OCI-LY3 (cell line): ENCODE data around the gene DAG1.

Source experiments
- H2AFZ ChIP-seq: fragments of 200-600, 300-600 bp; shearing (Covaris generic); 2 replicates; pipeline ENCODE4 v1.6.0; 2014; ENCODE audit warnings: antibody characterized with exemption, low read depth, low read length
- H3K27ac ChIP-seq: fragments of 200-600, 300-600 bp; sonication (generic); 2 replicates; pipeline ENCODE4 v1.5.1; 2014; ENCODE audit warnings: mild to moderate bottlenecking, low read length, moderate library complexity, mixed read lengths
- H3K27me3 ChIP-seq: fragments of 200-600, 300-600 bp; sonication (generic); 2 replicates; pipeline ENCODE4 v1.6.1; 2014; ENCODE audit warnings: low read depth, low read length, mixed read lengths
- H3K36me3 ChIP-seq: fragments of 200-600, 300-600 bp; sonication (generic); replicated peaks from 2 replicates; pipeline ENCODE3; 2014; ENCODE audit warnings: low read depth, low read length, mixed read lengths
- H3K4me1 ChIP-seq: fragments of 300-600, 200-600 bp; sonication (generic); 2 replicates; pipeline ENCODE4 v1.6.1; 2014; ENCODE audit warnings: low read length, mixed read lengths
- H3K4me2 ChIP-seq: fragments of 200-600, 300-600 bp; sonication (generic); 2 replicates; pipeline ENCODE4 v1.6.1; 2014; ENCODE audit warnings: low read length, mixed read lengths
- H3K4me3 ChIP-seq: fragments of 300-600, 200-600 bp; sonication (generic); 2 replicates; pipeline ENCODE4 v1.5.1; 2014; ENCODE audit warnings: antibody characterized with exemption, mild to moderate bottlenecking, low read length, moderate library complexity
- H3K79me2 ChIP-seq: fragments of 300-600, 200-600 bp; shearing (Covaris generic); 2 replicates; pipeline ENCODE4 v1.6.1; 2014; ENCODE audit warnings: mild to moderate bottlenecking, low read length, mixed read lengths
- H3K9ac ChIP-seq: fragments of 300-600, 200-600 bp; shearing (Covaris generic); 2 replicates; pipeline ENCODE4 v1.6.0; 2014; ENCODE audit warnings: mild to moderate bottlenecking, low read length, moderate library complexity
- H3K9me3 ChIP-seq: fragments of 200-600, 300-600 bp; shearing (Covaris generic); 2 replicates; pipeline ENCODE4 v1.6.1; 2014; ENCODE audit warnings: low read length, mixed read lengths; ENCODE audit not compliant: insufficient read depth
- H4K20me1 ChIP-seq: fragments of 200-600, 300-600 bp; sonication (generic); 2 replicates; pipeline ENCODE4 v1.6.1; 2016; ENCODE audit warnings: low read length, mixed read lengths; ENCODE audit not compliant: insufficient read depth
- EZH2phosphoT487 ChIP-seq: fragments of 200-600 bp; shearing (Covaris generic); IDR thresholded peaks from 2 replicates; pipeline ENCODE4 v1.6.1; 2018; ENCODE audit warnings: antibody characterized with exemption, mixed run types, low read depth
- TF ChIP-seq, protein P1 (sequence below): fragments of 200-600, 300-600 bp; sonication (generic); IDR thresholded peaks from 2 replicates; pipeline ENCODE4 v1.5.1; 2014; ENCODE audit warnings: antibody characterized with exemption, low read length, low read depth

DAG1 gene

DNA sequence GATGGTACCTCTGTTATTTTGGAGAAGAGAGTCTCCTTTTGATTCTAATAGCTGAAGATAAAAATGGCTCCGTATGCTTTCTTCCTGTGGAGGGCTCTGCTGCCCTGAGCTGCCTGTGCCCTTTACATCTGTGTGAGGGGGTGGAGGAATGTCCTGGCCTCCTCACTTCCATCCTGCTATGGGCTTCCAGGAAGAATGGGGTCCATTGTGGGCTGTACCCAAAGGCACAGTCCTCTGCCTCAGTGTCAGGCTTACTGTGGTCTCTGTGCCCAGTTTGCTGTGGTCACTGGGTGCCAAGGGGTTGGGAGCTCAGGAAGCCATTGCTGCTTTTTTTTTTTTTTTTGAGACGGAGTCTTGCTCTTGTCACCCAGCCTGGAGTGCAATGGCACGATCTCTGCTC, 14.4 kb downstream of the DAG1 start:
- Histone ChIP-seq H3K9ac (no peak overlapping the region), H3K27ac (no peak overlapping the region), H2AFZ (no peak overlapping the region), H3K9me3 (no peaks in the 10 kb centered on the region), H3K4me1 (no peaks in the 10 kb centered on the region), H3K79me2 (peaks cover 10% of the 10 kb centered on the region; the same call in 1 of the 2 replicates), H4K20me1 (peaks cover 3% of the 10 kb centered on the region; the same call in 1 of the 2 replicates), H3K36me3 (peaks cover 3% of the 10 kb centered on the region), H3K4me3 (no peak overlapping the region), H3K4me2 (no peak overlapping the region), H3K27me3 (no peaks in the 10 kb centered on the region)
- TF ChIP-seq, protein P1, sequence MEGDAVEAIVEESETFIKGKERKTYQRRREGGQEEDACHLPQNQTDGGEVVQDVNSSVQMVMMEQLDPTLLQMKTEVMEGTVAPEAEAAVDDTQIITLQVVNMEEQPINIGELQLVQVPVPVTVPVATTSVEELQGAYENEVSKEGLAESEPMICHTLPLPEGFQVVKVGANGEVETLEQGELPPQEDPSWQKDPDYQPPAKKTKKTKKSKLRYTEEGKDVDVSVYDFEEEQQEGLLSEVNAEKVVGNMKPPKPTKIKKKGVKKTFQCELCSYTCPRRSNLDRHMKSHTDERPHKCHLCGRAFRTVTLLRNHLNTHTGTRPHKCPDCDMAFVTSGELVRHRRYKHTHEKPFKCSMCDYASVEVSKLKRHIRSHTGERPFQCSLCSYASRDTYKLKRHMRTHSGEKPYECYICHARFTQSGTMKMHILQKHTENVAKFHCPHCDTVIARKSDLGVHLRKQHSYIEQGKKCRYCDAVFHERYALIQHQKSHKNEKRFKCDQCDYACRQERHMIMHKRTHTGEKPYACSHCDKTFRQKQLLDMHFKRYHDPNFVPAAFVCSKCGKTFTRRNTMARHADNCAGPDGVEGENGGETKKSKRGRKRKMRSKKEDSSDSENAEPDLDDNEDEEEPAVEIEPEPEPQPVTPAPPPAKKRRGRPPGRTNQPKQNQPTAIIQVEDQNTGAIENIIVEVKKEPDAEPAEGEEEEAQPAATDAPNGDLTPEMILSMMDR = no peak
- no peak for TF ChIP-seq EZH2phosphoT487

DNA sequence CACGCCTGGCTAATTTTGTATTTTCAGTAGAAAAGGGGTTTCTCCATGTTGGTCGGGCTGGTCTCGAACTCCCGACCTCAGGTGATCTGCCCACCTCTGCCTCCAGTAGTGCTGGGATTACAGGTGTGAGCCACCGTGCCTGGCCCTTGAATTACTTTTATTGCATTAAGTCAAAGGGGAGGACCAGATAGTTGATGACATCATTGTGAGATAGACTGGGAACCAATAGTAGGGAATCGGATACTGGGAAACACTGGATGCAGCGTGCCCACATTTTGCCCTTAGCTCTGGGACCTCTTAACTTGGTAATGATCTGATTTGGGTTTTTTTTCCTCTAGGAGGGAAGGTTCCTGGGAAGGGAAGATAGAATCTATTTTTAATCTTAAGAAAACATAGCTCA, 19.2 kb downstream of the DAG1 start:
- no peak overlapping the region for H3K4me3 ChIP-seq
- no peaks in the 10 kb centered on the region for H3K27me3 ChIP-seq
- H3K79me2 ChIP-seq = peaks cover 6% of the 10 kb centered on the region; the same call in 1 of the 2 replicates
- peaks cover 7% of the 10 kb centered on the region for H3K36me3 ChIP-seq
- H3K4me2 ChIP-seq = no peak overlapping the region
- H3K9ac ChIP-seq = no peak overlapping the region
- H4K20me1 ChIP-seq = peaks cover 8% of the 10 kb centered on the region; the same call in 1 of the 2 replicates
- no peaks in the 10 kb centered on the region for H3K9me3 ChIP-seq
- TF ChIP-seq, protein P1 = no peak
- TF ChIP-seq EZH2phosphoT487 = no peak
- no peak overlapping the region for H2AFZ ChIP-seq
- no peak overlapping the region for H3K27ac ChIP-seq
- no peaks in the 10 kb centered on the region for H3K4me1 ChIP-seq

DNA sequence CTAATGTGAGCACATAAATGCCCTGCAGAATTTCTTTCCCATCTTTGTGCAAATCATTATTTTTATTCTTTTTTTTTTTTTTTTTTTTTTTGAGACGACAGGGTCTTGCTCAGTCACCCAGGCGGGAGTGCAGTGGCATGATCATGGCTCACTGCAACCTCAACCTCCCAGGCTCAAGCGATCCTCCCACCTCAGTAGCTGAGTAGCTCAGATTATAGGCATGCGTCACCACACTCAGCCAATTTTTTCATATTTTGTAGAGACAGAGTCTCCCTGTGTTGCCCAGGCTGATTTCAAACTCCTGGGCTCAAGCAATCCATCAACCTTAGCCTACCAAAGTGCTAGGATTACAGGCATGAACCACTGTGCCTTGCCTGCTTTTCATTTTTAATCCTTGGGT, 22.9 kb downstream of the DAG1 start:
- H3K27me3 ChIP-seq = no peaks in the 10 kb centered on the region
- peaks cover 9% of the 10 kb centered on the region for H3K4me1 ChIP-seq
- H4K20me1 ChIP-seq = 0 out of 2 replicates have a peak, but pooled peaks cover 9% of the 10 kb centered on the region
- H3K9me3 ChIP-seq = no peaks in the 10 kb centered on the region
- no peak overlapping the region for H3K4me2 ChIP-seq
- no peak overlapping the region for H3K4me3 ChIP-seq
- 0 out of 2 replicates have a peak, but pooled peaks cover 6% of the 10 kb centered on the region for H3K79me2 ChIP-seq
- no peak overlapping the region for H3K27ac ChIP-seq
- H2AFZ ChIP-seq = no peak overlapping the region
- no peak overlapping the region for H3K9ac ChIP-seq
- peaks cover 7% of the 10 kb centered on the region for H3K36me3 ChIP-seq
- no peak for TF ChIP-seq EZH2phosphoT487
- TF ChIP-seq, protein P1 = no peak

DNA sequence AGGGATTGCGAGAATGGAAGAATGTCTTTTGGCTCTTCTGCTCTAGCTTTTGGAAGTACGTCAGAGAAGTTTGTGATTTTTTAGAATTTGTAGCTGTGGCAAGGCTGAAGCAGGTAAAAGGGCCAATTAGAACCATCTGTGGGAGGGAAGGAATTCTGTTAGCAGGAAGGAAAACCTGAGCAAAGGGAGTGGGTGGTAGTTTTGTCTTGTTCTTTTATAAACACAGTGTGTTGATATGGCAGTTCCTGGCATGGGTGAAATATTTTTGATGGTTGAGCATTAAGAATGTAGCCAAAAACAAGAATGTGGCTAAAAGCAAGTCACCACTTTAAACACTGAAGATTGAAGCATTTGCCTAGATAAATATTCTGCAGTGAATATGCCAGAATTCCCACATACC, 23.8 kb downstream of the DAG1 start:
- Histone ChIP-seq H3K9ac (no peak overlapping the region), H2AFZ (no peak overlapping the region), H3K27ac (no peak overlapping the region), H3K27me3 (no peaks in the 10 kb centered on the region), H3K4me3 (no peak overlapping the region), H3K4me2 (no peak overlapping the region), H3K9me3 (no peaks in the 10 kb centered on the region), H3K36me3 (peaks cover 4% of the 10 kb centered on the region), H3K79me2 (0 out of 2 replicates have a peak, but pooled peaks cover 6% of the 10 kb centered on the region), H4K20me1 (0 out of 2 replicates have a peak, but pooled peaks cover 9% of the 10 kb centered on the region), H3K4me1 (peaks cover 9% of the 10 kb centered on the region)
- TF ChIP-seq, protein P1 = no peak
- TF ChIP-seq EZH2phosphoT487 = no peak
